ENCODE results near the gene BBS9.

- TF ChIP-seq CTCF (IDR thresholded peaks at IDR 0.05) (no peak), POLR2A (IDR thresholded peaks at IDR 0.05) (no peak)
Observed at GRCh38 chr7:33612442-33612841, 483.1 kb downstream of the BBS9 start.

All from heart left ventricle (tissue), 13 donors.